ENCODE measurements around the gene FHIT. TPM values are rescaled to one million over a fixed set of nuclear protein-coding genes. Genes with fewer than 3 reads are reported as not detected.

Gene FHIT
- total RNA-seq, 1 experiment from 2014 or later = 0.87 TPM

GRCh38 chr3:59884409-59884808 is 1366.8 kb downstream of the FHIT start:
- DNase-seq (ENCODE audit: low spot score) = no peak

DNA sequence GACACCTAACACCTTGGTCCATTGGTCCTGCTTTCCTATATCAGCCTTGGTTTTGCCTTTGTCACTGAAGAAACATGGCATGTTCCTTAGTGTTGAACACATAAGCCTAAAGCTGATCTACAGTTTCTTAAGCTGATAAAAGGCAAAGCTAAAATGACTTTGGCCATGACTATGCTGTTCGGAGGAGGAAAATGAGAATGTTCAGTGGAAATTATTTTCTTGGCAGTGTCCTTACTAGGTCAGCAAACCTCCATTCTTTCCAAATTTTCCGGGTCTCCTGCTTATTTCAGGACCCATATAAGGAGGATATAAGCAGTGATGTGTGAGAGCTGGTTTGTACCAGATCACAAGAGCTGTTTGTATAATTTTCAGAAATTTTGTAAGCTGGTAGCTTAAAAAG is 1368.5 kb downstream of the FHIT start:
- no peak for DNase-seq (ENCODE audit: low spot score)

GRCh38 chr3:59880717-59881116 is 1370.5 kb downstream of the FHIT start:
- no peak for DNase-seq (ENCODE audit: low spot score)

- DNase-seq (ENCODE audit: low spot score) = no peak
These were observed 1372.1 kb downstream of the FHIT start for GRCh38 chr3:59879031-59879581.

DNA sequence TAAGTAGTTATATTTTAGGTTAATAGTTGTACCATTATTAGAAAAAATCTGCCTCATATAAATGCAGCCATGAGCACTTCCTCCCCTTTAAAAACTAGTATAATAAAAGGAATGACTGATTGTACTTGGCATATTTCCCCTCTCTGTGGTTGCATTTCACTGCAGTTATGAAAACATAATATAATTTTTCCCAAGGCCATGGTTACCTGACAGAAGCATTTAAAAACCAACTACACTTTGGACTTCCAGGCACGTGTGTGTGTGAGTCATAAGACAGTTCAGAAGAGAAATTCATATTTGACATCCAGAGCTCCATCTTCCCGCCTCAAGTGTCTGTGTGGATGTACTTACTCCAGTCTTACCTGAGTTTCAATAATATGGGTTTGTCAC is 1373.2 kb downstream of the FHIT start:
- no peak for DNase-seq (ENCODE audit: low spot score)

DNA sequence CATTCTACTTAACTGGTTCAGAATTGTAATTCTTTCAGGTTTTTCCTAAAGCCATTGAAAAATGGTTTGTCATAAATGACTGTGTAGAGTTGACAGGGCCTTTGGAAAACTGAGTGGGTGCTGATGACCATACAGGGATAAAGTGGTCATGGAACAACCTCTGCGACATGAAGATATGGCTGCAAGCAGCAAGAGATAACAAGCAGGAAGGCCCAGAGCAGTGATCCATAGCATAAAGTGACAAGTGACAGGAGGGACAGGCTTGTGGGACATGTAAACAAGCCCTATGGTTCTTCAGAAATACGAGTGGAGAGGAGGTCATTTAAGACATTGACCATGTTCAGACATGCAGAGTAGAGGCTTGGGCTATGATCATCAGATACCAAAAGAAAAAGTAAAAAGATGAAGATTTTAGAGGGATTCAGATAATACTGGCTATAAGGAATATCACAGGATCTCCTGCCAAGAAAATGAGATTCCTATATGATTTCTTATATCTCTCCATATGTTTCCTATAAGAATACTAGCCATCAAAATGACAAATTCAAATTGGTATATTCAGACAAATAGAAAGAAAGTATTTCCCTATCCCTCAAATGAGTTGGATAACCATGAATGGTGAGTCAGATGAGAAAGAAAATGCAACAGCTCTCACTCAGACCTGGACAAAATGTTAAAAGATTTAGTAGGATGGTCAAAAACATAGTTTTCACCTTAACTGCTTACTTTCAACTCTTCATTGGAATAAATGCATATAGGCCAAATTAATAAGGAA is 1373.8 kb downstream of the FHIT start:
- no peak for DNase-seq (ENCODE audit: low spot score)

DNA sequence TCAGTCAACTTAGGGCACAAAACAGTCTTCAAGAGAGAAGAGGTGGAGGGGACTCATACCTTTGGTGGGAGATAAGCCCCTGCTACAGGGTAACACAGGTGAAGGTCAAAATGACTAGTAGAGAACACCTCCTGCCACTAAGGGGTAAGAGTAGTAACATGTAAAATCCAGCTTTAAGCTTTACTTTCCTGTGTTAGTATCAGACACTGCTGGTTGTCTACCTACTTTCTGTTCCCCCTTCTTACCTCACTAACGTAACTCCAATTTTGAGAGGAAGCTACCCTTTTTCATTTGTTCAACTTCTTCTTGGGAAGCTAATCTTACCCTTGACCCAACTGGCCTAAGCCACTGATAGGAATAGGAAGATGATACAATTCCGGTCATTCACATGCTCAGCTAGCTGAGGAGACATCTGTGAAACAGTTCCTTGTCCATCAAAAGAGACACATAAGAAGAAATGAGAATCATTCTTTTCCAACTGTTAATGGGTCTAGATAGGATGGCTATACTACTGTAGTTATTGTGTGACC is 1374.7 kb downstream of the FHIT start:
- no peak for DNase-seq (ENCODE audit: low spot score)

- no peak for DNase-seq (ENCODE audit: low spot score)
These were observed 1377.5 kb downstream of the FHIT start for GRCh38 chr3:59873576-59874230.

GRCh38 chr3:59872128-59872527 is 1379.1 kb downstream of the FHIT start:
- no peak for DNase-seq (ENCODE audit: low spot score)

DNA sequence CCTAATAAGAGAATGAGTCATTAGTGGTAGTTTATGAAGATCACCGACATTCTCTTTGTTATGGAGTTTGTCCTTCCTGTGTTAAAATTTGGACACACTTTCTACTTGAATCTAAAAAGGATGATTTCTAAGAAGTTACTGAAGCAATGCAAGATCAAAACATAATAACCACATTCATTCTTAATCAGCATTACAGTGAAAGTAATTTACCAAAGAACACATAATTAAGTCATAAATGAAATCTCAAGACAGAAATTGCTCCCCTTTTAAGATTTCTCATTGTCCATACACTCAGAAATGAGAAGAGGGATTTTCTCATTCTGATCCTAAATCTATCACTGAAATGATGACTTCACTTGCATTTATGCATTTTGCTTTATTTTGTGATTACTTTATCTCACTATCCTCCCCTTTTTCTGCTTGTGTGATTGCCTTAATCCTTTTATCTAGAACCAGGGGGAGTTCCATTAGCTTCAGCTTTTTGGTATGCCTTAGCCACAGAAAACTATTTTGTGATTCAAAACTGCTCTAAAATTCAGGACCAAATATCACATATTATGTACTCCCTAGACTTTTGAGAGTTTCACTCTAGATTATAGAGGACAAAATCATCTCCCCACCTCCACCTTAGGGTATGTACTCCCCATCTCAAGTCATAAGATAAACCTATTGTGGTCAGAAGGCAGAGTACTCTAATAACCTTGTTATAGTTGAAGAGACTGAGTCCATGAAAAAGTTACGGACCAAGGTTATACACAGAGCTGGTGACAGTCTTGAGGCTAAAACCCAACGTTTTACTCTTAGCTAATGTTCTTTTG is 1383.9 kb downstream of the FHIT start:
- DNase-seq (ENCODE audit: low spot score) = no peak

DNA sequence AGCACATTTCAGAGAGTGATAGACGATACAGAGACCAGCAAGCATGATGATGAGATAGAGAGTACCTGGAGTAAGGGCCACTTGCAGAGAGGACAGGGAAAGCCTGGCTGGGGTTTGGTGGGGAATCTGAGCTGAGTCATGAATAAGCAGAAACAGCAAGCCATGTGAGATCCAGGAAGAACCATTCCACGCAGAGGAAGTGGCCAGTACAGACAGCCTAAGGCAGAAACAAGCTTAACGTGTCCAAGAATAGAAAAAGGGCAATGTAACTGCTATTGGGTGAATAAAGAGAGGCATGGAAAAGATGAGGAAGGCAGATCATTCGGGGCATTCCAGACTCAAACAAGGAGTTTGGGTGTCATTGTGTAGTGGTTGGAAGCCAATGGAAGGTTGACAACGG is 1385.2 kb downstream of the FHIT start:
- DNase-seq (ENCODE audit: low spot score) = peak; percentile 4

DNA sequence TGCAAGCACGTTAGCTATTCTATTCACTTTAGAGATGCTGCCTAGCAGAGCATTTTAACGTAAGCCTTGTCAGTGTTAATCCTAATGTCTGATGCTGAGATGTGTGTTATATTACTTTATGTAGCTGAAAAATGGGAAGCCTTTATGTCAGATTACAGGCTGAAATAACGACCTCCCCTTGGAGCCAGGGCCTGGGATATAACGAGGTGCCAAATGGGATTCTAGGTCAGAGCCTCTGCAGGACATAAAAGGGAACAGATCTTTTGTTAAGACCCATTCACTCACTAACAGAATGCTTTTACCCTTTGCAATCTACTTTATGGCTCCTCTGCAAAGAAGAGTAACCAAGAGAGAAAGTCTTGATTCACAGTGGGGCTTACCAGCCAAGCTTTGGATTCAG is 1385.9 kb downstream of the FHIT start:
- DNase-seq (ENCODE audit: low spot score) = no peak

DNA sequence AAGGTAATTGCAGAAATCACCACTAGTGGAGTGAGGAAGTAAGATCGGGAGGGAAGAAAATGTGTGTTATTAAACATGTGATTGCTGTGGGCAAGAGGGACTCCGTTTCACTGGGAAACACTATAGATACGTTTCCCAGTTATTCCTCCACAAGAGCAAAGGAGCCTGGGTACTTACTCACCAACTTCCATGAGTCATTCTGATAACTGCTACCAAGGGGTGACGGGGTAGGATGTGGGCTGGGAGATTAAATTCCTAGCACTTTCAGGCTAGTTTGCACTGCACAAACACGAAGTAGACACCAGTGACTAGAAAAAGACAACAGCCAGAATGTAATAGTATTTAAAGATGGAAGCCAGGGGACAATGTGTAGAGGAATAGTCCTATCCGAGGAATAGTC is 1388.6 kb downstream of the FHIT start:
- DNase-seq (ENCODE audit: low spot score) = peak; percentile 58

- peak; percentile 50 for DNase-seq (ENCODE audit: low spot score)
These were observed 1393.5 kb downstream of the FHIT start for GRCh38 chr3:59857589-59858346.

- DNase-seq (ENCODE audit: low spot score) = no peak
These were observed 1394.3 kb downstream of the FHIT start for GRCh38 chr3:59856934-59857460.

- no peak for DNase-seq (ENCODE audit: low spot score)
These were observed 1397.1 kb downstream of the FHIT start for GRCh38 chr3:59854061-59854709.

- no peak for DNase-seq (ENCODE audit: low spot score)
These were observed 1400.8 kb downstream of the FHIT start for GRCh38 chr3:59850417-59850816.

DNA sequence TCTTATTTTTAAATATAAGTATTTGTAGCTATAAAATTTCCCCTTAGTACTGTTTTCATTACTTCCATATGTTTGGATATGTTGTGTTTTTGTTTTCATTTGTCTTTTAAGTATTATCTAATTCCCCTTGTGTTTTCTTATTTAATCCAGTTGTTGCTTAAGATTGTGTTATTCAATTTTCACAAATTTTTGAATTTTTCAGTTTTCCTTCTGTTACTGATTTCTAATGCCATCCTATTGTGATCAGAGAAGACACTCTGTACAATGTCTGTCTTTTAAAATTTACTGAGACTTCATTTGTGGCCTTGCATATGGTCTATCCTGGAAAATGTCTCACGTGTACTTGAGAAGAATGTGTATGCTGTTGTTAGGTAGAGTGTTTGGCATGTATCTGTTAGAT is 1405.9 kb downstream of the FHIT start:
- DNase-seq (ENCODE audit: low spot score) = no peak

DNA sequence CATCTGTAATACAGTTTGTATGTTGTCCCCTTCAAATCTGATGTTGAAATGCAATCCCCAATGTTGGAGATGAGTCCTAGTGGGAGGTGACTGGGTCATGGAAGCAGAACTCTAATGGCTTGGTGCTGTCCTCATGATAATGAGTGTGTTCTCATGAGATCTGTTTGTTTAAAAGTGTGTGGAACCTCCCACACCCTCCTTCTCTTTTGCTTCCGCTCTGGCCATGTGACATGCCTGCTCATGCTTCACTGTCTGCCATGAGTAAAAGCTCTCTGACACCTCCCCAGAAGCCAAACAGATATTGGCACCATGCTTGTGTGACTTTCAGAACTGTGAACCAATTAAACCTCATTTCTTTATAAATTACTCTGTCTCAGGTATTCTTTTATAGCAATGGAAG is 1407.4 kb downstream of the FHIT start:
- no peak for DNase-seq (ENCODE audit: low spot score)

DNA sequence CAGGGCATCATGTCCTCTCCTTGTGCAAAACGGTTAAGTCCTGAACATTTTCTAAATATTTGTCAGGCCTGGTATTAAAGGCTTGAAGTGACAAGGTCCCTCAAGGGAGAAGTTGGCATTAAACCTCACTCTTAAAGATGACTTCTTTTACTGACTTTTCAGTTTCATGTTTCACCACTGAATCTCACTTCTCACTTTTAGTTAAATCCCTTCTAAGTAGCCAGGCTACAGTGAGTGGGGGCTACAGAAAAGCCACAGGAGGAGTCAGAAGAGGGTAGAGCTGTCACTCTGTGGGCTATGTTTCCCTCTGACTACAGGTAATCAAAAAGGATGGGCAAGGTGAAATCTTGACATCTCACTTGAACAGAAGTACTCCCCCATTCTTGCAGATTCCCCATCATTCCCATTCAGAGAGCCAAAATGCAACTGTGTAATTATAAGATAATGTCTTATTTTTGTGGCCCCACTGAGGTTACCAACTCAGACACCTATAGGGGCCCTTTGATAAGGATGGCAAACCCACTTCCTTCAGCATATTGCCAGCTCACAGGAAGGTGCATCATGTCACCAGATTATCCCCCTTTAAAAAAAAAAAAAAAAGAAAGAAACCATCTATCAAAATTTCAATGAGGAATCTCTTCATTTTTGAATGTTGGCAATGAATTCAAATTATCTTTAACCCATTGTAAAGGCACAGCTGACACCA is 1411.3 kb downstream of the FHIT start:
- no peak for DNase-seq (ENCODE audit: low spot score)
